Spleen (tissue), 11 donors: ENCODE data around the gene MYO7A. TPM values are rescaled to one million over a fixed set of nuclear protein-coding genes. Genes with fewer than 3 reads are reported as not detected.

ENCODE experiments used
- DNase-seq: peaks from one replicate; pipeline ENCODE4 v3.0.0-alpha.2; 2020
- H3K27ac ChIP-seq, 8 donors: fragments of 200-600 bp; sonication (generic) in 7 of 8; 1 replicate in 4 of 8; 2 replicates in 4 of 8; pipeline versions ENCODE4 v1.5.0 to v1.8.0; 2016 to 2021; ENCODE audit warnings: inconsistent platforms in 4 of 8, mild to moderate bottlenecking in 4 of 8, moderate library complexity in 1 of 8
- H3K27me3 ChIP-seq, 7 donors: fragments of 200-600 bp; sonication (generic) in 6 of 7; replicated peaks in 1 of 7; 1 replicate in 4 of 7; 2 replicates in 3 of 7; pipeline versions ENCODE4 v1.5.0 to v1.8.0; 2016 to 2021; ENCODE audit warnings: inconsistent platforms in 3 of 7, mild to moderate bottlenecking in 1 of 7
- H3K36me3 ChIP-seq, 6 donors: fragments of 200-600 bp; sonication (generic) in 5 of 6; 1 replicate in 4 of 6; 2 replicates in 2 of 6; pipeline versions ENCODE4 v1.5.0 to v1.8.0; 2016 to 2021; ENCODE audit warnings: inconsistent platforms in 2 of 6
- H3K4me1 ChIP-seq, 6 donors: fragments of 200-600 bp; sonication (generic) in 5 of 6; 1 replicate in 3 of 6; 2 replicates in 3 of 6; pipeline versions ENCODE4 v1.5.0 to v1.8.0; 2016 to 2021; ENCODE audit warnings: inconsistent platforms in 3 of 6
- H3K4me3 ChIP-seq, 8 donors: fragments of 200-600 bp; sonication (generic) in 7 of 8; 1 replicate in 4 of 8; 2 replicates in 4 of 8; pipeline versions ENCODE4 v1.5.0 to v1.8.0; 2016 to 2021; ENCODE audit warnings: inconsistent platforms in 4 of 8, mild to moderate bottlenecking in 4 of 8, moderate library complexity in 2 of 8
- H3K9me3 ChIP-seq, 8 donors: fragments of 200-600 bp; sonication (generic) in 7 of 8; 1 replicate in 4 of 8; 2 replicates in 4 of 8; pipeline versions ENCODE4 v1.5.0 to v1.8.0; 2016 to 2021; ENCODE audit warnings: inconsistent platforms in 4 of 8
- CTCF ChIP-seq, 11 experiments: fragments of 200-600 bp in 7 of 11; fragments of 450-650 bp in 4 of 11; sonication (generic) in 4 of 11; IDR thresholded peaks in 8 of 11; conservative IDR thresholded peaks in 3 of 11; 1 replicate in 7 of 11; 2 replicates in 4 of 11; pipeline versions ENCODE4 v1.4.0 to v1.8.0; 2016 to 2021; ENCODE audit warnings: antibody characterized with exemption in 11 of 11, inconsistent platforms in 4 of 11, mild to moderate bottlenecking in 1 of 11
- POLR2A ChIP-seq, 3 donors: fragments of 450-650 bp; IDR thresholded peaks; one replicate each; pipeline ENCODE4 v1.5.1; 2017; ENCODE audit warnings: antibody characterized with exemption in 3 of 3, mild to moderate bottlenecking in 1 of 3
- POLR2AphosphoS5 ChIP-seq, 3 donors: sonication (generic); formaldehyde crosslinking; IDR thresholded peaks; one replicate each; pipeline ENCODE4 v1.5.1; 2017; ENCODE audit warnings: antibody characterized with exemption in 3 of 3
- WGBS, 5 donors: extraction: QIAGEN DNeasy Blood & Tissue Kit in 3 of 5; methylation state at CpG; one replicate each; pipeline versions ENCODE4 v1.1.5 to v1.1.7; 2013 to 2018; 5-methylcytosine and 5-hydroxymethylcytosine counted together
- intact Hi-C: fragments of 100-400 bp; cut with DNase I; formaldehyde crosslinking; loops from one replicate; pipeline ENCODE4 v1.15.0; 2023; ENCODE audit warnings: low total_unique reads
- polyA plus RNA-seq, 3 donors: library from polyadenylated mRNA; stranded (reverse); fragments of 200-250 nt; gene quantifications; one replicate each; pipeline ENCODE4 v1.2.1, GENCODE V29; 2013
- total RNA-seq, 7 donors: library from RNA; depleted of rRNA in 3 of 7; stranded (reverse); fragments of >200 nt in 3 of 7; fragmentation: NEBNext Ultra II Directional in 4 of 7; extraction: Animal tissue kit (Norgen Biotek cat#: 25700) in 4 of 7; gene quantifications; one replicate each; pipeline versions ENCODE4 v1.1.0 to v1.2.1, GENCODE V29; 2016 to 2021
- donor health status: healthy with polysubstance abuse.
- donor health status: DM: no; HTN: no; CAD: no; lungs with moderate emphysema.
- donor health status: DM: no; HTN: no; CAD: no.
- donor health status: Bipolar disorder and iron deficiency.
- donor health status: healthy.
- donor health status: DM: no; HTN: no; CAD: no.
- donor health status: DM: yes; HTN: yes; CAD: no.

The MYO7A gene
- total and polyA plus RNA-seq, 10 donors: 3.5 to 147 (median 33.0) TPM

GRCh38 chr11:77141475-77141874 is 13.4 kb downstream of the MYO7A start:
- no peak overlapping the region for H3K4me3 ChIP-seq
- H3K4me1 ChIP-seq: peaks cover 0 to 30% (median 3%) of the 10 kb centered on the region in 6 donors
- peaks cover 0 to 27% (median 13%) of the 10 kb centered on the region in 7 donors for H3K27me3 ChIP-seq
- no peak for TF ChIP-seq POLR2AphosphoS5 (IDR thresholded peaks at IDR 0.05)
- TF ChIP-seq CTCF (IDR thresholded peaks at IDR 0.05 in 8 of 11, conservative IDR thresholded peaks at IDR 0.05 in 3 of 11): no peak
- no peak for TF ChIP-seq POLR2A (IDR thresholded peaks at IDR 0.05)
- WGBS, 5 donors: 94 to 99% (median 99%) methylated on average over 4 of the region's 4 CpGs
- H3K36me3 ChIP-seq: no peaks in the 10 kb centered on the region
- intact Hi-C loops: no loop called here
- no peak overlapping the region for H3K27ac ChIP-seq
- DNase-seq: no peak
- H3K9me3 ChIP-seq: no peaks in the 10 kb centered on the region

GRCh38 chr11:77142091-77142975 is 14.3 kb downstream of the MYO7A start:
- H3K9me3 ChIP-seq: no peaks in the 10 kb centered on the region
- peaks cover 0 to 32% (median under 1%) of the 10 kb centered on the region in 6 donors for H3K4me1 ChIP-seq
- no peak overlapping the region for H3K27ac ChIP-seq
- TF ChIP-seq CTCF (IDR thresholded peaks at IDR 0.05 in 8 of 11, conservative IDR thresholded peaks at IDR 0.05 in 3 of 11) (no peak), POLR2AphosphoS5 (IDR thresholded peaks at IDR 0.05) (no peak), POLR2A (IDR thresholded peaks at IDR 0.05) (no peak)
- no peak for DNase-seq
- peaks cover 0 to 19% (median 13%) of the 10 kb centered on the region in 7 donors for H3K27me3 ChIP-seq
- no peaks in the 10 kb centered on the region for H3K36me3 ChIP-seq
- no peak overlapping the region for H3K4me3 ChIP-seq
- intact Hi-C loops: no loop called here
- 78 to 91% (median 89%) methylated on average over 9 to 11 of the region's 11 CpGs for WGBS, 5 donors

GRCh38 chr11:77143405-77144020 is 15.5 kb downstream of the MYO7A start:
- TF ChIP-seq POLR2A (IDR thresholded peaks at IDR 0.05): no peak
- no peak for TF ChIP-seq CTCF (IDR thresholded peaks at IDR 0.05 in 8 of 11, conservative IDR thresholded peaks at IDR 0.05 in 3 of 11)
- TF ChIP-seq POLR2AphosphoS5 (IDR thresholded peaks at IDR 0.05): no peak
- intact Hi-C loops: no loop called here
- Histone ChIP-seq H3K9me3 (no peaks in the 10 kb centered on the region), H3K36me3 (no peaks in the 10 kb centered on the region), H3K27ac (no peak overlapping the region), H3K4me1 (peaks cover 0 to 33% (median 4%) of the 10 kb centered on the region in 6 donors), H3K27me3 (peaks cover 0 to 16% (median under 1%) of the 10 kb centered on the region in 7 donors), H3K4me3 (no peak overlapping the region)
- no peak for DNase-seq
- 85 to 90% (median 88%) methylated on average over 8 of the region's 8 CpGs for WGBS, 5 donors
